MG63 (cell line): ENCODE results near the gene NOS1AP. TPM values are rescaled to one million over a fixed set of nuclear protein-coding genes. Genes with fewer than 3 reads are reported as not detected.
"Not testable (repeated sequence)": the region's sequence is repeated elsewhere in the genome, so short reads cannot be mapped to it uniquely, and the experiment has no call there.

Source experiments
- DNase-seq: peaks from one replicate; pipeline ENCODE4 v3.0.0-alpha.2; 2020
- H3K27me3 ChIP-seq: fragments of 250-450 bp; sonication (Bioruptor Pico); 2 replicates; pipeline ENCODE4 v1.5.1; 2020; ENCODE audit warnings: mild to moderate bottlenecking, moderate library complexity
- H3K36me3 ChIP-seq: fragments of 250-450 bp; sonication (Bioruptor Pico); 2 replicates; pipeline ENCODE4 v1.5.1; 2020; ENCODE audit warnings: mild to moderate bottlenecking, moderate library complexity
- H3K4me3 ChIP-seq: fragments of 250-450 bp; sonication (Bioruptor Pico); 2 replicates; pipeline ENCODE4 v1.5.1; 2020; ENCODE audit warnings: mild to moderate bottlenecking, moderate library complexity
- H3K9me3 ChIP-seq: fragments of 250-450 bp; sonication (Bioruptor Pico); 2 replicates; pipeline ENCODE4 v1.5.1; 2020; ENCODE audit warnings: mild to moderate bottlenecking, moderate library complexity
- total RNA-seq: library from RNA; depleted of rRNA; stranded (reverse); fragments of >200 nt; shearing (Covaris generic); gene quantifications from 2 replicates; pipeline ENCODE4 v1.2.3, GENCODE V29; 2014; ENCODE audit warnings: low replicate concordance

Gene NOS1AP
- total RNA-seq, 1 experiment from 2014 or later = not detected

- H3K4me3 ChIP-seq = no peak overlapping the region
- H3K9me3 ChIP-seq = no peaks in the 10 kb centered on the region; the same call in 1 of the 2 replicates
- DNase-seq = no peak
- no peaks in the 10 kb centered on the region for H3K36me3 ChIP-seq
- peaks cover 18% of the 10 kb centered on the region for H3K27me3 ChIP-seq
These were observed 6.4 kb downstream of the NOS1AP start for GRCh38 chr1:162075862-162076261.

DNA sequence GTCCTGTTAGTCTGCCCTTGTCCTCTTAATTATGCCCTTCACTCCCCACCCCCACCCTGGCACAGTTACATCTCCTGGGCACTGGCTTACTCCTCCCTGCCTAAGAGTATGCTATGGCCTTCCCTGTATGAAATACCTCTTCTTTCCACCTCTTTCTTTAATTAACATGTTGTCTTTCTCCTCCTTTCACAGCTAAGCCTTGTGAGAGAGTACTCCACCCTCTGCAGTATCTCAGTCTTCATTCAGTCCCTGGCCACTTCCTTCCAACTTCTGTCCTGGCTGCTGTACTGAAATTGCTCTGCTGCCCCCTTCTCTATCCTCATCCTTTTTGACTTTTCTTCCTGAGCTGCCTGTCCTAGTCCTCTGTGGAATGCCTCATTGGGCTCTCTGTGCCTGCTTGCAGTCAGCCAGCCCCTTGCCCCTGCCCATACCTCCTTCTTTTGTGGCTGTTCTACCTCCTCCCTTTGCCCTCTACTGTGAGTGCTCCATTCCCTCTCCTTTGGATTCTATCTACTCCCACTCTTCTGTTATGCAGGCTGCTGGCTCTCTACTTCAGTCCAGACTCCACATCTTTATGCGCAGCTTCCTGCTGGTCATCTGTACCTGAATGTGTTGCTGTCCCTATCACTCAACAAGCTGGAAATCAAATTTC, 8.3 kb downstream of the NOS1AP start:
- H3K36me3 ChIP-seq = no peaks in the 10 kb centered on the region
- DNase-seq = no peak

DNA sequence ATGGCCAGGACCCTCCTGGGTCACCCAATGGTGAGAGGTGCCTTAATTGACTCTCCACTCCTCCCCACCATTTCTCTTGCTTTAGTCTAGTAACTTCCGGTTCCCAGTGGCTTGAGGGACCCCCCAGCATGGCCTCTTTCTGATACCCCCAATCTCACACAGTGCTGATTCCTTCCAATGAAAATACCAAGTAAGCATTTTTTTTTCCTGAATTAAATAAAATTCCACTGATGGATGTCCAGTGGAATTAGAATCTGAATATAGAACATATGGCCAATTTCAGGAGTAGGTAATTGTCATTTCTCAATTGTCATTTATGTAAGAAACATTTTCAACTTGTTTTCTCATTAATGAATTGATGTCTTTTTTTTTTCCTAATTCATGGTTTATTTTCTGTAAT, 9.5 kb downstream of the NOS1AP start:
- DNase-seq = no peak
- Histone ChIP-seq H3K4me3 (no peak overlapping the region), H3K36me3 (no peaks in the 10 kb centered on the region), H3K9me3 (no peaks in the 10 kb centered on the region; the same call in 1 of the 2 replicates), H3K27me3 (no peaks in the 10 kb centered on the region; the same call in 1 of the 2 replicates)

More for the DNA sequence above, 8.3 kb downstream of the NOS1AP start:
- no peaks in the 10 kb centered on the region; the same call in 1 of the 2 replicates for H3K9me3 ChIP-seq
- peaks cover 2% of the 10 kb centered on the region; the same call in 1 of the 2 replicates for H3K27me3 ChIP-seq
- H3K4me3 ChIP-seq = no peak overlapping the region

DNA sequence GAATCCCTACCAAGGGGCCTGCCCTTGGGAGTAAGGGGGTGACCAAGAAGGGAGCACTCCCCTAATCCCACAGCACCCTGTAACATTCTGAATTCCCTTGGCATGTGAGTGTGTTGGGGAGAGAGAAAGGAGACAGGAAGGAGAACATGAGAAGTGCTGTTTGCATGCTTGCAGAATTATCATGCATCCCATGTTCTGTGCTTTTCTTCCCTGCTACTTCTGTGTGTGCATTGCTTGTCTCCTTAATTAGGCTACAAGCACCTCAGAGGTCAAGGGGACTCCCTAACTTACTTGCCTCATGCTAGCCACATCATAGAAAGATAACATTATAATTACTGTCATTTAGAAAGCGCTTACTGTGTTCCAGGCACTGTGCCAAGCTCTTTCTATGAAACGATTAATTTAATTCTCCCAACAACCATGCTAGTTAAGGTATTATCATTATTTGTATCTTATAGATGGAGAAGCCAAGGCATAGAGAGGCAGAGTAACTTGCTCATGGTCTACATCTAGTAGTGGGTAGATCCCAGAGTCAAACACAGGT, 11.1 kb downstream of the NOS1AP start:
- no peaks in the 10 kb centered on the region; the same call in 1 of the 2 replicates for H3K27me3 ChIP-seq
- no peaks in the 10 kb centered on the region; the same call in 1 of the 2 replicates for H3K9me3 ChIP-seq
- H3K4me3 ChIP-seq = no peak overlapping the region
- H3K36me3 ChIP-seq = no peaks in the 10 kb centered on the region
- DNase-seq = no peak

DNA sequence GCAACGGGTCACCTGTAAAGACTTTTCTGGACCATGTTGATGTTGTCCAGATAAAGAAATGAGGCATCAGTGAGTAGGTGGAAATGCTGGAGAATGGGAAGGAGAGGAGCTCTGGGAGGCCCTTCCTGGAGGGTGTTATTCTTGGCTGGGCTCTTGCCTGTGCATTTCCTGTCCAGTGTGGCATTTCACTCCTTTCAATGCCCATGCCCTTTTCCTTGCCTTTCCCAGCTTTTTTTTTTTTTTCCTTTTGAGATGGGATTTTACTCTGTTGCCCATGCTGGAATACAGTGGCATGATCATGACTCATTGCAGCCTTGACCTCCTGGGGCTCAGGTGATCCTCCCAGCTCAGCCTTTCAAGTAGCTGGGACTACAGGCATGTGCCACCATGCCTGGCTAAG, 11.8 kb downstream of the NOS1AP start:
- H3K4me3 ChIP-seq = no peak overlapping the region
- no peaks in the 10 kb centered on the region for H3K36me3 ChIP-seq
- H3K9me3 ChIP-seq = no peaks in the 10 kb centered on the region
- peak; percentile 30 for DNase-seq
- H3K27me3 ChIP-seq = no peaks in the 10 kb centered on the region; the same call in 1 of the 2 replicates

DNA sequence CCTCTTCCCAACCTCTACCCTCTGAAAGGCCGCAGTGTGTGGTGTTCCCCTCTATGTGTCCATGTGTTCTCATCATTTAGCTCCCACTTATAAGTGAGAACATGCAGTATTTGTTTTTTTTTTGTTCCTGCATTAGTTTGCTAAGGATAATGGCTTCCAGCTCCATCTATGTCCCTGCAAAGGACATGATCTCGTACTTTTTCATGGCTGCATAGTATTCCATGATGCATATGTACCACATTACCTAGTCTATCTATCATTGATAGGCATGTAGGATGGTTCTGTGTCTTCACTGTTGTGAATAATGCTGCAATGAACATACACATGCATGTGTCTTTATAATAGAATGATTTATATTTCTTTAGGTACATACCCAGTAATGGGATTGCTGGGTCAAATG, 12.6 kb downstream of the NOS1AP start:
- not testable (repeated sequence) for H3K36me3 ChIP-seq, DNase-seq, H3K4me3 ChIP-seq, H3K9me3 ChIP-seq, H3K27me3 ChIP-seq

- Histone ChIP-seq H3K4me3 (no peak overlapping the region), H3K27me3 (no peaks in the 10 kb centered on the region), H3K36me3 (no peaks in the 10 kb centered on the region)
These were observed 13.8 kb downstream of the NOS1AP start for GRCh38 chr1:162083273-162083672.

DNA sequence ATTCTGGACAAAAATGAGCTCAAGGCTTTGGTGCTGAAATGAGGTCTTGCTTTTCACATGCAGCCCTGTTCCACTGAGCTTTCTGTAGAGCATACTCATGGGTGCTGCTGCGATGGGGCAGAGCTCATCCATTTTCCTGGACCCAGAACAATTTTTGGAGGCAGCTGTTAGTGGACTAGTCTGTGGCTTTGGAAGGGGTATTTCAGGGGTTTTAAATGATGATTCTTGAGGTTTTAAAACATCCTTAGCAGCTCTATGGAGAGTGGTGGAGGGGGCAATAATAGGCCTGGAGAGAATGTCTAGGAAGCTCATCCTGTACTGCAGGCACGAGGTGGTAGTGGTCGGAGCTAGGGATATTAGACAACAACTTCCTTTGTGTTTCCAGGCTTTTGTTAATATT, 16.5 kb downstream of the NOS1AP start:
- Histone ChIP-seq H3K36me3 (no peaks in the 10 kb centered on the region), H3K4me3 (no peak overlapping the region), H3K27me3 (no peaks in the 10 kb centered on the region), H3K9me3 (no peaks in the 10 kb centered on the region)
- no peak for DNase-seq

More at GRCh38 chr1:162083273-162083672, 13.8 kb downstream of the NOS1AP start:
- no peak for DNase-seq
- no peaks in the 10 kb centered on the region for H3K9me3 ChIP-seq

- DNase-seq = no peak
- Histone ChIP-seq H3K27me3 (no peaks in the 10 kb centered on the region), H3K36me3 (no peaks in the 10 kb centered on the region), H3K4me3 (no peak overlapping the region), H3K9me3 (no peaks in the 10 kb centered on the region)
These were observed 17.6 kb downstream of the NOS1AP start for GRCh38 chr1:162087111-162087510.

DNA sequence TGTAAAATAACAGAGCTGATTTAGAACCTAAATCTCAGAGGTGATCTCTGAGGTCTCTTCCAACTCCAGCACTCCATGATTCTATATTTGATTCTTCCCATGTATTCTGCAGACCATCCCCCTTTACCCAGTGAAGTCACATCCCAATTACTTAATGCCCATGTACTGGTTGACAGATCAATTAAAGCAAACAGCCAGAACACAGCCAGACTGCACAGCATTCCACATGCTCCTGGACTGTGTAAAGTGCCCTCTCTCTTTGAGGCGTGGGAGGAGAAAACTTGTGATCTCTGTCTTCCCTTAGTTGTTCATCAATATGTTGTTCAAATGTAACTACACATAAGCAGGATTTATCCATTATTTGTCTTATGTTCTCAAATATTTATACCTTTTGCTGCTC, 18.1 kb downstream of the NOS1AP start:
- DNase-seq = no peak
- Histone ChIP-seq H3K36me3 (no peaks in the 10 kb centered on the region), H3K27me3 (no peaks in the 10 kb centered on the region), H3K4me3 (no peak overlapping the region), H3K9me3 (no peaks in the 10 kb centered on the region)

DNA sequence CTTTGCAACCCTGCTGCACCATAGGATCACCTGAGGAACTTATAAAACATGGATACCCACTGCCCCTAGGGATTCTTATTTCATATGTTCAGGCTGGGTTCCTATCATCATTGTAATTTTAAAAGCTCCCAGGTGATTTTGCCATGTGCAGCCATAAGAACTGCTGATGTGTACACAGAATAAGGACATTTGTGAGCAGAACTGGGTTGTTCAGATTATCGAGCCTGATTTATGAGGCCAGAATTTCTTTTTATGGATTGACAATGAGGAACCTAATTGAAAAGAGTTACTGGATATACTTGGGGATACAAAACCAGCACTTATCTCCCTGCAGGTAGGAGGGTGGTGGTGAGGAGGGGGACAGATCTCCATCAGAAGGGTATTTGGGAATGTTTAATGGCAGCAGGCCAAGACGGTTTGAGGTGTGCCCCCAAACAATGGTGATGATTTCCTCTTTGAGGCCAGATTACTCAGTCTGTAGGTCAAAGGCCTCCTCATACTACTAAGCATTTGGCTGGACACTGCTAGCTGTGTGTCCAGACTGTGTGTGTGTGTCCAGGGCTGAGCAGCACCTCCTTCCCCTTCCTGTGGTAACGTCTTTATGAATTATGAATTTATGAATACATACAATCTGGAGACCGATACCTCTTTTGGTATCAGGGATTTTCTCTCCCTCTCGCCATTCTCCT, 18.9 kb downstream of the NOS1AP start:
- Histone ChIP-seq H3K27me3 (no peaks in the 10 kb centered on the region), H3K36me3 (no peaks in the 10 kb centered on the region), H3K4me3 (no peak overlapping the region), H3K9me3 (no peaks in the 10 kb centered on the region)
- DNase-seq = no peak

DNA sequence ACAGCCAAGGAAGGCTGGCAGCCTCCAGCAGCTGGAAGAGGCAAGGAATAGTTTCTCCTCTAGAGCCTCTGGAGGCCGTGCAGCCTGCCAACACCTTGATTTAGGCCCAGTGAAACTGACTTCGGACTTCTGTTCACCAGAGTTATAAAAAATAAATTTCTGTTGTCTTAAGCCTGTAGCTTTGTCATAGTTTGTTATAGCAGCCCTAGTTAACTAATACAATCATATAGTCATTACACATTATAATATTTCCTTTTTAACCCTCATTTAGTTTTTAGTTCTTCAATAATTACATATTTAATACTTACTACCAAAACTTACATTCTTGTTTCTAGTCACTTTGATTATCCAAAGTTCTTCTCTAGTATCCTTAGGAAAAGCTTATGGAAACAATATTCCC, 20.3 kb downstream of the NOS1AP start:
- no peak for DNase-seq
- Histone ChIP-seq H3K4me3 (no peak overlapping the region), H3K36me3 (no peaks in the 10 kb centered on the region), H3K9me3 (no peaks in the 10 kb centered on the region), H3K27me3 (no peaks in the 10 kb centered on the region)

GRCh38 chr1:162090378-162090777, 20.9 kb downstream of the NOS1AP start:
- H3K27me3 ChIP-seq = no peaks in the 10 kb centered on the region; the same call in 1 of the 2 replicates
- DNase-seq = no peak
- no peaks in the 10 kb centered on the region for H3K36me3 ChIP-seq
- no peak overlapping the region for H3K4me3 ChIP-seq
- H3K9me3 ChIP-seq = no peaks in the 10 kb centered on the region

DNA sequence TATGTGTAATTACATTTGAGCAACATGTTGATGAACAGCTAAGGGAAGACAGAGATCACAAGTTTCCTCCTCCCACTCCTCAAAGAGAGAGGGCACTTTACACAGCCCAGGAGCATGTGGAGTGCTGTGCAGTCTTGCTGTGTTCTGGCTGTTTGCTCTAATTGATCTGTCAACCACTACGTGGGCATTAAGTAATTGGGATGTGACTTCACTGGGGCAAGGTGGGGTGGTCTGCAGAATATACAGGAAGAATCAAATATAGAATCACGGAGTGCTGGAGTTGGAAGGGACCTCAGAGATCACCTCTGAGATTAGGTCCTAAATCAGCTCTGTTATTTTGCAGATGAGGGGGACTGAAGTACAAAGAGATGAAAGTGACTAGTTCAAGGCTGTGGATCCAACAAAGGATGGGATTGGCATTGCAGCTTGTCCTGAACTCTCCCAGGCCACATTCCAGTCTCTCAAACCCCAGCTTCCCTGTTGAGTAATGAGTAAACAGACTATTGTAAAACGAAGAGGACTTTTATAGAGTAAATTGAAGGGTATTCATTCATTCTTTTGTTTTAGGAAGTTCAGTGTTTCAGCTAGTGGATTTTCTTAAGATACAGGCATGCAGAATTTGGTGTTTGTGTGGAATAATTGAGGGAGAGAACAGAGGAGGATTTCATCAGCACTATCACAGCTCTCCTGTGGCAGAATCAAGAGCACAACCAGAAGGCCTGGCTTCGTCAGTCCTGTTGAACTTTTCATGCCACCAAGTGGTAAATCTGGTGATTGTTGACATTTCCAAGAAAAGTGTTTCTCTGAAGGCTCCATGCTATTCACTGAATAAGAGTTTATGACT, 22.4 kb downstream of the NOS1AP start:
- H3K4me3 ChIP-seq = no peak overlapping the region
- DNase-seq = no peak
- H3K9me3 ChIP-seq = no peaks in the 10 kb centered on the region
- no peaks in the 10 kb centered on the region for H3K36me3 ChIP-seq
- peaks cover 3% of the 10 kb centered on the region; the same call in 1 of the 2 replicates for H3K27me3 ChIP-seq

GRCh38 chr1:162093095-162093494, 23.6 kb downstream of the NOS1AP start:
- Histone ChIP-seq H3K4me3 (no peak overlapping the region), H3K36me3 (no peaks in the 10 kb centered on the region), H3K27me3 (peaks cover 3% of the 10 kb centered on the region; the same call in 1 of the 2 replicates), H3K9me3 (no peaks in the 10 kb centered on the region)
- DNase-seq = no peak

GRCh38 chr1:162094271-162094670, 24.8 kb downstream of the NOS1AP start:
- DNase-seq = no peak
- Histone ChIP-seq H3K27me3 (peaks cover 3% of the 10 kb centered on the region; the same call in 1 of the 2 replicates), H3K36me3 (no peaks in the 10 kb centered on the region), H3K9me3 (no peaks in the 10 kb centered on the region), H3K4me3 (no peak overlapping the region)

GRCh38 chr1:162094723-162095122, 25.2 kb downstream of the NOS1AP start:
- Histone ChIP-seq H3K36me3 (no peaks in the 10 kb centered on the region), H3K9me3 (no peaks in the 10 kb centered on the region), H3K27me3 (peaks cover 3% of the 10 kb centered on the region; the same call in 1 of the 2 replicates), H3K4me3 (no peak overlapping the region)
- DNase-seq = no peak
